Gastrocnemius medialis (tissue), 4 donors: ENCODE results near the gene NOS2.

Experiments
- POLR2A ChIP-seq, 2 donors: fragments of 450-650 bp; IDR thresholded peaks; one replicate each; pipeline ENCODE4 v1.6.1; 2017; ENCODE audit warnings: antibody characterized with exemption in 2 of 2, mild to moderate bottlenecking in 2 of 2, moderate library complexity in 2 of 2
- TF ChIP-seq, protein P1 (sequence below), 5 experiments: fragments of 450-650 bp in 3 of 5; fragments of 200-600 bp in 2 of 5; sonication (generic) in 2 of 5; IDR thresholded peaks in 4 of 5; conservative IDR thresholded peaks in 1 of 5; 1 replicate in 4 of 5; 2 replicates in 1 of 5; pipeline ENCODE4 v1.5.1; 2016 to 2019; ENCODE audit warnings: antibody characterized with exemption in 5 of 5, mild to moderate bottlenecking in 3 of 5, moderate library complexity in 3 of 5

DNA sequence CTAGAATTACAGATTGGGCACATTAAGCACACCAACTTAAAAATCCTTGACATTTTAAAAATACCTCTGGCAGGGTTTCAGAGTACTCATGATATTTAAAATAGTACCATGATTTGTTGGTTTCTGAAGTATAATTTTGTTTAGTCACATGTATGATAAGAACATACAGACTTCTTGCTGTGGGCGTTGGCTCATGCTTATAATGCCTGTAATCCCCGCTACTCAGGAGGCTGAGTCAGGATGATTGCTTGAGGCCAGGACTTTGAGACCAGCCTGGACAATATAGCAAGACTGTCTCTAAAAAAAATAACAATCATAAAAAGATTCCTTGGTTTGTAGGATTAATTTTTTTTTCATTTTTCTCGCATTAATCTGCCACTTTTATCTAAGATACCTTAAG, 78.5 kb downstream of the NOS2 start:
- TF ChIP-seq, protein P1, sequence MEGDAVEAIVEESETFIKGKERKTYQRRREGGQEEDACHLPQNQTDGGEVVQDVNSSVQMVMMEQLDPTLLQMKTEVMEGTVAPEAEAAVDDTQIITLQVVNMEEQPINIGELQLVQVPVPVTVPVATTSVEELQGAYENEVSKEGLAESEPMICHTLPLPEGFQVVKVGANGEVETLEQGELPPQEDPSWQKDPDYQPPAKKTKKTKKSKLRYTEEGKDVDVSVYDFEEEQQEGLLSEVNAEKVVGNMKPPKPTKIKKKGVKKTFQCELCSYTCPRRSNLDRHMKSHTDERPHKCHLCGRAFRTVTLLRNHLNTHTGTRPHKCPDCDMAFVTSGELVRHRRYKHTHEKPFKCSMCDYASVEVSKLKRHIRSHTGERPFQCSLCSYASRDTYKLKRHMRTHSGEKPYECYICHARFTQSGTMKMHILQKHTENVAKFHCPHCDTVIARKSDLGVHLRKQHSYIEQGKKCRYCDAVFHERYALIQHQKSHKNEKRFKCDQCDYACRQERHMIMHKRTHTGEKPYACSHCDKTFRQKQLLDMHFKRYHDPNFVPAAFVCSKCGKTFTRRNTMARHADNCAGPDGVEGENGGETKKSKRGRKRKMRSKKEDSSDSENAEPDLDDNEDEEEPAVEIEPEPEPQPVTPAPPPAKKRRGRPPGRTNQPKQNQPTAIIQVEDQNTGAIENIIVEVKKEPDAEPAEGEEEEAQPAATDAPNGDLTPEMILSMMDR (IDR thresholded peaks at IDR 0.05 in 4 of 5, conservative IDR thresholded peaks at IDR 0.05 in 1 of 5) = no peak
- TF ChIP-seq POLR2A (IDR thresholded peaks at IDR 0.05) = no peak
